ENCODE data around the gene MAN2B1.
"Not testable (repeated sequence)": the region's sequence is repeated elsewhere in the genome, so short reads cannot be mapped to it uniquely, and the experiment has no call there.

The MAN2B1 gene

GRCh38 chr19:12687496-12688196, 21.1 kb upstream of the MAN2B1 start, which contains the start of gene GNG14:
Gene GNG14 (plus strand): TSS chr19:12687998. CDS start chr19:12688049, 51 bp downstream.
- DNase-seq (ENCODE audit: low read depth in 2 of 2) = no peak
- no peak within 1 kb of the TSS for H3K4me3 ChIP-seq (replicated peaks in 1 of 2; ENCODE audit: low read depth in 2 of 2, low read length in 2 of 2)
- TF ChIP-seq, protein P1, sequence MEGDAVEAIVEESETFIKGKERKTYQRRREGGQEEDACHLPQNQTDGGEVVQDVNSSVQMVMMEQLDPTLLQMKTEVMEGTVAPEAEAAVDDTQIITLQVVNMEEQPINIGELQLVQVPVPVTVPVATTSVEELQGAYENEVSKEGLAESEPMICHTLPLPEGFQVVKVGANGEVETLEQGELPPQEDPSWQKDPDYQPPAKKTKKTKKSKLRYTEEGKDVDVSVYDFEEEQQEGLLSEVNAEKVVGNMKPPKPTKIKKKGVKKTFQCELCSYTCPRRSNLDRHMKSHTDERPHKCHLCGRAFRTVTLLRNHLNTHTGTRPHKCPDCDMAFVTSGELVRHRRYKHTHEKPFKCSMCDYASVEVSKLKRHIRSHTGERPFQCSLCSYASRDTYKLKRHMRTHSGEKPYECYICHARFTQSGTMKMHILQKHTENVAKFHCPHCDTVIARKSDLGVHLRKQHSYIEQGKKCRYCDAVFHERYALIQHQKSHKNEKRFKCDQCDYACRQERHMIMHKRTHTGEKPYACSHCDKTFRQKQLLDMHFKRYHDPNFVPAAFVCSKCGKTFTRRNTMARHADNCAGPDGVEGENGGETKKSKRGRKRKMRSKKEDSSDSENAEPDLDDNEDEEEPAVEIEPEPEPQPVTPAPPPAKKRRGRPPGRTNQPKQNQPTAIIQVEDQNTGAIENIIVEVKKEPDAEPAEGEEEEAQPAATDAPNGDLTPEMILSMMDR (IDR thresholded peaks at IDR 0.05; ENCODE audit: low read depth, low read length) = no peak

- no peak for DNase-seq (ENCODE audit: low read depth in 2 of 2)
- TF ChIP-seq, protein P1 (IDR thresholded peaks at IDR 0.05; ENCODE audit: low read depth, low read length) = no peak
- no peak overlapping the region for H3K4me3 ChIP-seq (replicated peaks in 1 of 2; ENCODE audit: low read depth in 2 of 2, low read length in 2 of 2)
These were observed 19.3 kb upstream of the MAN2B1 start for GRCh38 chr19:12685831-12686230.

DNA sequence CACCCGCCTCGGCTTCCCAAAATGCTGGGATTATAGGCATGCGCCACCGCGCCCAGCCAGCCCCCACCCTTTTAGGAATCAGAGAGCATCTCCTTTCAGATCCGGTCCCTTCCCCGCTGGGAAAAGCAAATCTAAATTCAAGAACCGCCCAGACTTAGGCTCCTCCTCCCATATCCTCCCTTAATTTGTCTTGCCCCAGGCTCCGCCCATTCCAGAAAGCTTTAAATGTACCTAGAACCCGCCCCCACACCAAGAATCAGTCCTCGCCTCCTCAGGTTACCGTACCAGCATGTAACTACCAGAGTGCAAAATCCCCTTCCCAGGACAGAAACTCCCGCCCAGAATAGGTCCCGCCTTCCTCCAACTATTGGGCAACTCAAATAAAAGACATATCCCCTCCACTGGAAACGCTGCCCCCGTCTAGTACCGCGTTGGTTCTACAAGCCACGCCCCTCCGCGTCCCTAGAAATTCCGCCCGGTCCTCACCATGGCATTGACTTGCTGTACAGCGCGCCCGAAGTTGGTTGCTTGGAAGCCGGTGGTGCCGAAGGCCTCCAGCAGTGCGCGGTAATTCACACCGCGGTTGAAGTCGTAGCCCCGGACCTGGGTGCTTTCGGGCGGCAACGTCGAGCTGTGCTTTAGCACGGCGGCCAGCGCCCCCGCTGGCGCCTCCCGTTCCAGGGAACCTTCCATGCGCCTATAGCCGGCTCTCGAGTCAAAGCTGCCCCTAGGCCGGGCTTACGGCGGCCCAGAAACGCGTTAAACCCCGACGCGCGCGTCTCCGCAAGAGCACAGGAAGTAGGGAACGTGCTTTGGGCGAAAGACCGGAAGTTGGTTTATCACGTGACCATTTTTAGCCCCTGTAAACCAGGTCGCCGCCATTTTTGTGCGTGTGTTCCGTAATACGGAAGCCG, 14.8 kb upstream of the MAN2B1 start, which contains the start of gene DHPS:
Gene DHPS (minus strand): TSS at position 807 of the 914 bp plus-strand sequence. CDS start 114 bp downstream, at position 693.
- TF ChIP-seq, protein P1 (IDR thresholded peaks at IDR 0.05; ENCODE audit: low read depth, low read length) = no peak
- peak within 1 kb of the TSS; percentile 98 to 99 for H3K4me3 ChIP-seq (replicated peaks in 1 of 2; ENCODE audit: low read depth in 2 of 2, low read length in 2 of 2)
- DNase-seq (ENCODE audit: low read depth in 2 of 2) = peak; percentile 99

DNA sequence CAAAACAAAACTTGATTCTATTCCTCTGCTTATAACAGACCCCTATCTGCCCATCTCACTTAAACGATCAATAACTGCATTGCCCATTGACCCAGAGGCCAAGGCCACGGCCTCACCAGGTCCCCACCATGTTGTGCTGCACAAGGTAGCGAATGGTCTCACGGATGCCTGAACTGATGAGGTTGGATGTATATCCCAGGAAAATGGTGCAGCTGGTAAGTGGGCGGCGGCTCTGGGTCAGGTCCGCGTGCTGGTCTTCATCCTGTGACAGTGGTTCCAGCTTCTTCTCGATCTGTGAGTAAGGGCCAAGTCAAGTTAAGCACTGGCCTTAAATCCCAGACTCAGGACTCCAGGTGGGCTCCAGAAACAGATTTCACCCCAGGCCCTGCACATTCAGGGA, 13.5 kb upstream of the MAN2B1 start:
- TF ChIP-seq, protein P1 (IDR thresholded peaks at IDR 0.05; ENCODE audit: low read depth, low read length) = no peak
- DNase-seq (ENCODE audit: low read depth in 2 of 2) = no peak
- H3K4me3 ChIP-seq (replicated peaks in 1 of 2; ENCODE audit: low read depth in 2 of 2, low read length in 2 of 2) = no peak overlapping the region

GRCh38 chr19:12678039-12678438, 11.5 kb upstream of the MAN2B1 start:
- DNase-seq (ENCODE audit: low read depth in 2 of 2); H3K4me3 ChIP-seq (replicated peaks in 1 of 2; ENCODE audit: low read depth in 2 of 2, low read length in 2 of 2): not testable (repeated sequence)

GRCh38 chr19:12676928-12677327, 10.4 kb upstream of the MAN2B1 start:
- TF ChIP-seq, protein P1 (IDR thresholded peaks at IDR 0.05; ENCODE audit: low read depth, low read length) = no peak
- no peak overlapping the region for H3K4me3 ChIP-seq (replicated peaks in 1 of 2; ENCODE audit: low read depth in 2 of 2, low read length in 2 of 2)
- DNase-seq (ENCODE audit: low read depth in 2 of 2) = no peak

- TF ChIP-seq, protein P1 (IDR thresholded peaks at IDR 0.05; ENCODE audit: low read depth, low read length) = peak; percentile 88
- peak; percentile 82 to 84 for DNase-seq (ENCODE audit: low read depth in 2 of 2)
- no peak overlapping the region for H3K4me3 ChIP-seq (replicated peaks in 1 of 2; ENCODE audit: low read depth in 2 of 2, low read length in 2 of 2)
These were observed 9.8 kb upstream of the MAN2B1 start for GRCh38 chr19:12676384-12676792.

All from cardiac fibroblast (primary cell).